Epithelial cell of proximal tubule (primary cell): Measurements from ENCODE around the gene DACH1. TPM values are rescaled to one million over a fixed set of nuclear protein-coding genes. Genes with fewer than 3 reads are reported as not detected.

ENCODE experiments used
- DNase-seq: peaks from one replicate; pipeline ENCODE4 v3.0.0-alpha.2; 2011; ENCODE audit warnings: low read depth
- H3K4me3 ChIP-seq: 2 replicates; pipeline ENCODE4 v1.5.1; 2011; ENCODE audit warnings: low read depth, mild to moderate bottlenecking, low read length
- total RNA-seq: library from RNA; depleted of rRNA; stranded (reverse); fragments of >200 nt; gene quantifications from 2 replicates; pipeline ENCODE4 v1.2.3, GENCODE V29; 2015
- TF ChIP-seq, protein P1 (sequence below): conservative IDR thresholded peaks from 2 replicates; pipeline ENCODE4 v1.5.1; 2012; ENCODE audit warnings: low read depth, mild to moderate bottlenecking, low read length

The DACH1 gene
- total RNA-seq, 1 donor from 2014 or later: 0.86 TPM

GRCh38 chr13:71882120-71882519 is 15.1 kb upstream of the DACH1 start:
- DNase-seq: no peak
- TF ChIP-seq, protein P1, sequence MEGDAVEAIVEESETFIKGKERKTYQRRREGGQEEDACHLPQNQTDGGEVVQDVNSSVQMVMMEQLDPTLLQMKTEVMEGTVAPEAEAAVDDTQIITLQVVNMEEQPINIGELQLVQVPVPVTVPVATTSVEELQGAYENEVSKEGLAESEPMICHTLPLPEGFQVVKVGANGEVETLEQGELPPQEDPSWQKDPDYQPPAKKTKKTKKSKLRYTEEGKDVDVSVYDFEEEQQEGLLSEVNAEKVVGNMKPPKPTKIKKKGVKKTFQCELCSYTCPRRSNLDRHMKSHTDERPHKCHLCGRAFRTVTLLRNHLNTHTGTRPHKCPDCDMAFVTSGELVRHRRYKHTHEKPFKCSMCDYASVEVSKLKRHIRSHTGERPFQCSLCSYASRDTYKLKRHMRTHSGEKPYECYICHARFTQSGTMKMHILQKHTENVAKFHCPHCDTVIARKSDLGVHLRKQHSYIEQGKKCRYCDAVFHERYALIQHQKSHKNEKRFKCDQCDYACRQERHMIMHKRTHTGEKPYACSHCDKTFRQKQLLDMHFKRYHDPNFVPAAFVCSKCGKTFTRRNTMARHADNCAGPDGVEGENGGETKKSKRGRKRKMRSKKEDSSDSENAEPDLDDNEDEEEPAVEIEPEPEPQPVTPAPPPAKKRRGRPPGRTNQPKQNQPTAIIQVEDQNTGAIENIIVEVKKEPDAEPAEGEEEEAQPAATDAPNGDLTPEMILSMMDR: no peak
- no peak overlapping the region for H3K4me3 ChIP-seq

DNA sequence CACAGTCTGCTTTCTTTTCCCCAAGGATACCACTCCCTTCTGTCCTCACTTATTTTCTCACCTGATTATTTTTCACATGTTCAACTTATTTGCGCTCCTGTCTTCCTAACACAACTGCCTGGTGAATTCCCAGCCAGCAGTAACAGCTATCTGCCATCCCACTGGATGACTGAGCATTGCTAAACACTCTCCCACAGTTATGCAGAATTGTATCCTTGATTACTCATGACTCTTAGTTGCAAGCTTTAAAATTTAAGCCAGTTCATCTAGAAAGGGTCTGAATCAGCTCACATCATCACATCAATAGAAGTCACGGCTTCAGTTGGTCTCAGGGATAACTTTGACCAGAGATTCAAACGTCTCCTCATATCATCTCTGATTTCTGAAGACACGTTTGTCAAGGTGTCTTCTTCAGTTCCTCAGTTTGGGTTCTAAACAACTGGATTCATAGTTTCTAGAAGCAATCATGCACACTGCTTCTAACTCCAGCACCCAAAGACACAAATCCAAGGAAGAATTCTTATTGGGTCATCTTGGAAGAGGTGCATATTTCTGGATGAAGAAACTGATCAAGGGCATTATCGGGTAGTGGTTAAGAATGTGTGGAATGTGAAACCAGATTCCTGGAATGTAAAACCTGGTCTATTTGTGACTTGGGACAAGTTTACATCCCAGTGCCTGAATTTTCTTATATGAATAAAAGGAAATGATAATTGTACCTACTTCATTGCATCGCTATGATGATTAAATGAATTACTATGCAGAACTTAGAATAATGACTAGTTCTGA is 13.9 kb upstream of the DACH1 start:
- DNase-seq: peak; percentile 63
- TF ChIP-seq, protein P1: no peak
- no peak overlapping the region for H3K4me3 ChIP-seq

DNA sequence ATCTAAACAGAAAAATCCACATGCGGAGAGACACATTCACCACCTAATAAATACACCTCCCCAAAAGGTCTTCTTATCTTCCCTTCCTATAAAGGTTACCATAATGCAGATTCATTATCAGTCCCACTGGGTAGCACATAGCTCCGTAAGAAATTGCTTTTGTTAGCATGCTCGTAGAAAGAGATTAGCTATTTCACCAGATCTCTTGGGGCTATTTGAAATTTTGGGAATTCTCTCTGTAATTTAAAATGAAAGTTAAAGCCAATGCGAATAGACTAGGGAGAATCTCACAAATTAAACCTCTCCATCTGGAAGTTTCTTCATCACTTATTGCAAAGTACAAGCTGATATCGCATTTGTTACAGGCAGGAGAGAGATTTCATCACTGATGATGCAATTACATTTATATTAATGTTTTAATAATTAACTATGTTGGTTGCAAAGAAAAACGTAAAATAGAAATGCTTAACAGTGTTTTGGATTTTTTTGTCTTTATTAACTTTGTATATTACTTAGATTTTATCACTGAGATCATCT is 12.9 kb upstream of the DACH1 start:
- DNase-seq: no peak
- H3K4me3 ChIP-seq: no peak overlapping the region
- TF ChIP-seq, protein P1: no peak

GRCh38 chr13:71879129-71879535 is 12.1 kb upstream of the DACH1 start:
- no peak overlapping the region for H3K4me3 ChIP-seq
- TF ChIP-seq, protein P1: peak; percentile 72
- no peak for DNase-seq

GRCh38 chr13:71877256-71877653 is 10.3 kb upstream of the DACH1 start:
- no peak for DNase-seq
- no peak overlapping the region for H3K4me3 ChIP-seq
- TF ChIP-seq, protein P1: no peak

DNA sequence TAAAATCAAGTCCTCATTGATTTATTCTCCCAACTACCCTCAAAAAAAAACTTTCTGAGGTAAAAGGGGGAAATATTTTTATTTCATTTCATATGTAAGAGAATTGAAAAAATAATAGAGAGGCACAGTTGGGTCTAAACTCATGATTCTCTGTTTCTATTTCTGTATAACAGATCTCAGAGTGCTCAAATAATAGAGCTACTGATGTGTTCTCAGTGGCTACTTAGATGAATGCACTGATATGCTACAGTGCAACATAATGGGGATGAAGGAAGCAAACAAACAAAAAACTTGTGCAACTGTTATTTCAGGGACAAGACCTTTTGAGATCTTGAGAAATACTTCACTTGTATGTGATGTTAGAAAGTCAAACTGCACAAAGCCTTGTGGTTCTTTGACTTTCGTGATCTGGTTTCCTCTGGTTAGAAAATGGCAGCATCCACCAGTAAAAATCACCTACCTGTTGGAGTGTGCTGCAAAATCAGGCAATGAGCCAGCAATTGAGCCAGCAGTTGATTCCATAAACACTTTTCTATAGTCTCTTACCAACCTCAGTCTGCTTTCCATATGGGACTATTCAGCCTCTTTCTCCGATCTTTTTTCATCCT is 9.7 kb upstream of the DACH1 start:
- no peak overlapping the region for H3K4me3 ChIP-seq
- TF ChIP-seq, protein P1: no peak
- DNase-seq: no peak
